Sigmoid colon (tissue), 4 donors: ENCODE measurements around the gene IMMP2L.

Experiments
- EP300 ChIP-seq, 4 donors: sonication (generic); formaldehyde crosslinking; IDR thresholded peaks; one replicate each; pipeline ENCODE4 v1.6.1; 2017; ENCODE audit warnings: antibody characterized with exemption in 4 of 4
- POLR2A ChIP-seq, 2 donors: fragments of 450-650 bp; IDR thresholded peaks; one replicate each; pipeline ENCODE4 v1.6.1; 2016; ENCODE audit warnings: antibody characterized with exemption in 2 of 2, mild to moderate bottlenecking in 2 of 2, moderate library complexity in 2 of 2
- TF ChIP-seq, protein P1 (sequence below), 4 experiments: fragments of 450-650 bp in 3 of 4; fragments of 200-600 bp in 1 of 4; IDR thresholded peaks; one replicate each; pipeline ENCODE4 v1.5.1; 2016 to 2019; ENCODE audit warnings: antibody characterized with exemption in 4 of 4, mild to moderate bottlenecking in 3 of 4, moderate library complexity in 2 of 4

DNA sequence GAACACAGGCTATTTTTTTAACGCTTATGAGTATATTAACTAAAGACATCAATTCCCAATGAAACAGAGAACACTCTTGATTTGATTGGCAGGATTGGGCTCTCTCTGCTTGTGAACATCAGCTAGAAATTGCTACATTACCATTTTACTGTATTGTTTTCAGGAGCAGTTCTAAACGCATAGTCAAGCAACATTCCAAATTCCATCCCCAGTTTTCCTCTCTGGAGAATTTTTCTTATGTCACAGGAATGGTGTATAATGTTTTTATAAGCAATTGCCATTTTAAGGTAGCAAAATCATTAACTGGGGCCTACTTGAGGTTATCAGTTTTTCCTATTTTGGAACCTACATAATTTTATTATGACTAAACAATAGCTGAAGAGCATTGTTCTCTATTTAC is 748.3 kb downstream of the IMMP2L start:
- TF ChIP-seq POLR2A (IDR thresholded peaks at IDR 0.05) (no peak), EP300 (IDR thresholded peaks at IDR 0.05) (no peak)
- TF ChIP-seq, protein P1, sequence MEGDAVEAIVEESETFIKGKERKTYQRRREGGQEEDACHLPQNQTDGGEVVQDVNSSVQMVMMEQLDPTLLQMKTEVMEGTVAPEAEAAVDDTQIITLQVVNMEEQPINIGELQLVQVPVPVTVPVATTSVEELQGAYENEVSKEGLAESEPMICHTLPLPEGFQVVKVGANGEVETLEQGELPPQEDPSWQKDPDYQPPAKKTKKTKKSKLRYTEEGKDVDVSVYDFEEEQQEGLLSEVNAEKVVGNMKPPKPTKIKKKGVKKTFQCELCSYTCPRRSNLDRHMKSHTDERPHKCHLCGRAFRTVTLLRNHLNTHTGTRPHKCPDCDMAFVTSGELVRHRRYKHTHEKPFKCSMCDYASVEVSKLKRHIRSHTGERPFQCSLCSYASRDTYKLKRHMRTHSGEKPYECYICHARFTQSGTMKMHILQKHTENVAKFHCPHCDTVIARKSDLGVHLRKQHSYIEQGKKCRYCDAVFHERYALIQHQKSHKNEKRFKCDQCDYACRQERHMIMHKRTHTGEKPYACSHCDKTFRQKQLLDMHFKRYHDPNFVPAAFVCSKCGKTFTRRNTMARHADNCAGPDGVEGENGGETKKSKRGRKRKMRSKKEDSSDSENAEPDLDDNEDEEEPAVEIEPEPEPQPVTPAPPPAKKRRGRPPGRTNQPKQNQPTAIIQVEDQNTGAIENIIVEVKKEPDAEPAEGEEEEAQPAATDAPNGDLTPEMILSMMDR (IDR thresholded peaks at IDR 0.05), result no peak
